WI38 (cell line): ENCODE data around the gene UBE2R2.
"Not testable (repeated sequence)": the region's sequence is repeated elsewhere in the genome, so short reads cannot be mapped to it uniquely, and the experiment has no call there.

Experiments
- H3K4me3 ChIP-seq: 2 replicates; pipeline ENCODE4 v1.5.1; 2011; ENCODE audit warnings: low read depth, mild to moderate bottlenecking, control low read depth, low read length
- CTCF ChIP-seq: IDR thresholded peaks from 2 replicates; pipeline ENCODE4 v1.5.1; 2012; ENCODE audit warnings: low read depth, mild to moderate bottlenecking, control low read depth, low read length

UBE2R2 gene

GRCh38 chr9:33860200-33860871 lies 43.4 kb downstream of the UBE2R2 start:
- H3K4me3 ChIP-seq: no peak overlapping the region
- TF ChIP-seq CTCF: no peak; the same call in 1 of the 2 replicates

- no peak for TF ChIP-seq CTCF
- no peak overlapping the region for H3K4me3 ChIP-seq
These were observed 45.0 kb downstream of the UBE2R2 start for GRCh38 chr9:33861917-33862453.

GRCh38 chr9:33863027-33863426 lies 46.1 kb downstream of the UBE2R2 start:
- not testable (repeated sequence) for H3K4me3 ChIP-seq

GRCh38 chr9:33867747-33868439 lies 50.9 kb downstream of the UBE2R2 start:
- TF ChIP-seq CTCF: no peak
- H3K4me3 ChIP-seq: no peak overlapping the region

- no peak overlapping the region for H3K4me3 ChIP-seq
- no peak for TF ChIP-seq CTCF
These were observed 51.5 kb downstream of the UBE2R2 start for GRCh38 chr9:33868440-33868973.

GRCh38 chr9:33869243-33869642 lies 52.3 kb downstream of the UBE2R2 start:
- not testable (repeated sequence) for H3K4me3 ChIP-seq

DNA sequence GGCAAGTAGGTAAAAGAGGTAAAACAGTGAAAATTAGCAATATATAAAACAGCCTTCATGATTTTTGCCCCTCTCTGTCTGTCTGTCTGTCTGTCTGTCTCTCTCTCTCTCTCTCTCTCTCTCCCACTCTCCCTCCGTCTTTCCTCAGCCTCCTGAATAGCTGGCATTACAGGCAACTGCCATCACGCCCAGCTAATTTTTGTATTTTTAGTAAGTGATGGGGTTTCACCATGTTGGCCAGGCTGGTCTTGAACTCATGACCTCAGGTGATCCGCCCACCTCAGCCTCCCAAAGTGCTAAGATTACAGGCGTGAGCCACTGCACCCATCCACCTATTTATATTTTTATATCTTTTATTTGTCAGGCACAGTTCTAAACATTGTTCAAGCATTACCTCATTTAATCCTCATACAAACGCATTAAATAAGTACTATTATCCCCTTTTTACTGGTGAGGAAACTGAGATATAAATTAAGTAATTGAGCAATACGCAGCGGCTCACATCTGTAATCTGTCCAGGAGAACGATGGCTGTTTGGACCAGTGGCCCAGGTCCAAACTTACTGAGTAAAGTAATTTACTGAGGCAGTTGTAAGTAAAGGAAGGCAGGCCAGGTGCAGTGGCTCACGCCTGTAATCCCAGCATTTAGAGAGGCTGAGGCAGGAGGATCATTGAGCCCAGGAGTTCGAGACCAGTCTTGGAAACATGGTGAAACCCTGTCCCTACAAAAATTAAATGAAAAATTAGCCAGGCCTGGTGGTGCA lies 60.9 kb downstream of the UBE2R2 start:
- no peak for TF ChIP-seq CTCF
- no peak overlapping the region for H3K4me3 ChIP-seq
